ENCODE measurements around the gene TPP1.

Gene TPP1

DNA sequence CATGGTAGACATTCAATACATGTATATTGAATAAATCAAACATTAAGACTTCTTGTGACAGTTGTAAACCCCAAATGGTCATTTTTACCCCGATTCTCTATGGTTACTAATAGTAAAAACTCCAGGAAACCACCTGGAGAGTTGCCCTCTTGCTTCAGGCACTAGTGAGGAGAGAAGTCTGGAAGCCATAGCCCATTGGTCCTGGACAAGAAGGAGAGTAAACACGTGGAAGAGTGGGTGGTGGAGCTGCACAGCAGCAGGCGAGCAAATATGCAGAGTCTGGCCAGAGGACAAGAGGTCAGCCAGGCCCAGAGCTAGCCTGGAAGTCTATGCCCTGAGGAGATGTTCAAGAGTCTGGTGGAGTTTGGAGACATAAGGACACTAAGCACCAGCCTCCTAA lies 18.6 kb upstream of the TPP1 start:
- no peaks in the 10 kb centered on the region for H3K27me3 ChIP-seq (ENCODE audit: control insufficient read depth in 1 of 2, insufficient read depth in 2 of 2, low read length in 2 of 2)
- H3K9ac ChIP-seq (ENCODE audit: low read depth in 1 of 2, low read length in 2 of 2), result no peak overlapping the region
- no peak overlapping the region for H3K4me3 ChIP-seq (ENCODE audit: low read depth in 1 of 2, low read length in 2 of 2)
- peaks cover 27 to 35% of the 10 kb centered on the region in 2 donors for H3K4me1 ChIP-seq (ENCODE audit: control insufficient read depth in 1 of 2, insufficient read depth in 2 of 2, low read length in 2 of 2)
- peaks cover 0 to 9% of the 10 kb centered on the region in 2 donors for H3K36me3 ChIP-seq (ENCODE audit: control insufficient read depth in 1 of 2, insufficient read depth in 2 of 2, low read length in 2 of 2)
- no peak overlapping the region for H3K27ac ChIP-seq (ENCODE audit: low read depth, low read length)
- no peaks in the 10 kb centered on the region for H3K9me3 ChIP-seq (ENCODE audit: control insufficient read depth in 1 of 2, low read length in 2 of 2)

DNA sequence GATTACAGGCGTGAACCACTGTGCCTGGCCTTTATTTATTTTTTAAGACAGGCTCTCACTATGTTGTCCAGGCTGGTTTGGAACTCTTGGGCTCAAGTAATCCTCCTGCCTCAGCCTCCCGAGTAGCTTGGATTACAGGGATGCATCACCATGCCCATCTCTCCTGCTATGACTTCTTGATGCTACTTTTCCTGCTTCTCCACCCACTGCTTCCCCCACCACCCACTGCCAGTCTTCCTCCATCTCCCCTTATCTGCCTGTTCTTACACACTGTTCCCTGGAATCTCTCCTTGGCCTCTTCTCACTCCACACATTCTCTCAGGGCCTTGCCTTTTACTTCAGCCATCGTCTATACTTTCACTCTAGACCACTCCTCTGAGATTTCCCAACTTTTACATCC lies 17.3 kb upstream of the TPP1 start:
- H3K4me1 ChIP-seq (ENCODE audit: control insufficient read depth in 1 of 2, insufficient read depth in 2 of 2, low read length in 2 of 2), result peaks cover 27 to 35% of the 10 kb centered on the region in 2 donors
- no peak overlapping the region for H3K4me3 ChIP-seq (ENCODE audit: low read depth in 1 of 2, low read length in 2 of 2)
- no peaks in the 10 kb centered on the region for H3K9me3 ChIP-seq (ENCODE audit: control insufficient read depth in 1 of 2, low read length in 2 of 2)
- H3K27ac ChIP-seq (ENCODE audit: low read depth, low read length), result no peak overlapping the region
- H3K36me3 ChIP-seq (ENCODE audit: control insufficient read depth in 1 of 2, insufficient read depth in 2 of 2, low read length in 2 of 2), result peaks cover 0 to 10% of the 10 kb centered on the region in 2 donors
- H3K9ac ChIP-seq (ENCODE audit: low read depth in 1 of 2, low read length in 2 of 2), result no peak overlapping the region
- H3K27me3 ChIP-seq (ENCODE audit: control insufficient read depth in 1 of 2, insufficient read depth in 2 of 2, low read length in 2 of 2), result no peaks in the 10 kb centered on the region

DNA sequence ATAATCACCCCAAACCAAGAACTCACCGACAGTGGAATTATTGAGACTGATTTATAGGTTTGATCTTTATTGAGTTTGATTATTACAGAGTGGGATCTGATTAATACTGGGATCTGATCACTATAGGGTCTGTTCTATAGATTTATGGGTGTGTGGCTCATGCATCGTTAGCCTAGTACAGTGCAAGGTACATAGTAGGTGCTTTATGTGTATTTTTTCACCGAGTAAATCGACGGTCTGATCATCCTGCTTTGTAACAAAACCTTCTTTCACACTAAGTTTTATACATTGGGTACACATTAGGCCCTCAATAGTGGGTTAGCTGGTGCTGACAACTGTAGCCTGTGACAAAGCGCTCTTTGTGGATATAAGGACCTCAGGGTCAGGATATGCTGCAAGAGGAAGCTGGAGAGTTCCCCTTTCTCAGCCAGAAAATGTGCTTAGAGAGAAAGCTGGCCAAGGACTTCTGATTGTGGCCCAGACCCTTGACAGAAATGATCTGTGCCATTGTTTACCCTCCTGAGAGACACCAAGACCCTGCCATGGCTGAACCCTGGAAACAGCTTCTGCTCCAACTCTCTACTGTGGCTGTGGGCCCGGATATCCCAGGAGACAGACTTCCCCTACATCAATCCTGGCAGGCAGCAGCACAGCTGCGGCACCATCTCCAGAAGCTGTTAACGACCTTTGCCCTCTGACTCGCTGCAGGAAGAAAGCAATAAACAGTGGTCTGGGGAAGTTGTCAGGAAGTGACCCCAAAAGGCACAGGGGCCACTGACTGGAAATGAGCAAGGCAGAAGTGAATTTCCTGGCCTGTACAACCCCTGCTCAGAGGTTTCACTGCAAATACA lies 16.1 kb upstream of the TPP1 start:
- H3K9ac ChIP-seq (ENCODE audit: low read depth in 1 of 2, low read length in 2 of 2), result peak overlapping the region in 1 of 2 donors; percentile 9
- no peak overlapping the region for H3K4me3 ChIP-seq (ENCODE audit: low read depth in 1 of 2, low read length in 2 of 2)
- H3K4me1 ChIP-seq (ENCODE audit: control insufficient read depth in 1 of 2, insufficient read depth in 2 of 2, low read length in 2 of 2), result peaks cover 27 to 35% of the 10 kb centered on the region in 2 donors
- peak overlapping the region; percentile 39 for H3K27ac ChIP-seq (ENCODE audit: low read depth, low read length)
- no peaks in the 10 kb centered on the region for H3K9me3 ChIP-seq (ENCODE audit: control insufficient read depth in 1 of 2, low read length in 2 of 2)
- peaks cover 0 to 6% of the 10 kb centered on the region in 2 donors for H3K36me3 ChIP-seq (ENCODE audit: control insufficient read depth in 1 of 2, insufficient read depth in 2 of 2, low read length in 2 of 2)
- no peaks in the 10 kb centered on the region for H3K27me3 ChIP-seq (ENCODE audit: control insufficient read depth in 1 of 2, insufficient read depth in 2 of 2, low read length in 2 of 2)

DNA sequence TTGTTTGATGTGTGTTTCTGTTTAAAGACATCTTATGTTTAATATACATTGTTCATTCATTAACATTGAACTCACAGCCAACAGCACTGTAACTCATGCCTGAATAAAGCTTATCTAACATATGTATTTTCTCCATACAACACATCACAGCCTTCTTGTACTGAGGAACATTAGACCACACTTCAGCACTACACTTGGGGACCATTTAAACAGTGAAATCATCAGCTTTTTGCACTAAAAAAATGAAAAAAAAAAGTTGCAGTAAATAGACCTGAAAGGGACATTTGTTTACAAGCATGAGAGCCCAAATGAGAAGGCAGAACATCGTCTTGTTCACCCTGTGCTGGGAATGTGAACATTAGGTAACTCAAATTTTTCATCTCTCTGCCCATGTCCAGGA lies 15.3 kb upstream of the TPP1 start:
- no peak overlapping the region for H3K9ac ChIP-seq (ENCODE audit: low read depth in 1 of 2, low read length in 2 of 2)
- H3K27ac ChIP-seq (ENCODE audit: low read depth, low read length), result no peak overlapping the region
- H3K36me3 ChIP-seq (ENCODE audit: control insufficient read depth in 1 of 2, insufficient read depth in 2 of 2, low read length in 2 of 2), result peaks cover 0 to 6% of the 10 kb centered on the region in 2 donors
- peaks cover 27 to 34% of the 10 kb centered on the region in 2 donors for H3K4me1 ChIP-seq (ENCODE audit: control insufficient read depth in 1 of 2, insufficient read depth in 2 of 2, low read length in 2 of 2)
- H3K4me3 ChIP-seq (ENCODE audit: low read depth in 1 of 2, low read length in 2 of 2), result no peak overlapping the region
- H3K27me3 ChIP-seq (ENCODE audit: control insufficient read depth in 1 of 2, insufficient read depth in 2 of 2, low read length in 2 of 2), result no peaks in the 10 kb centered on the region
- H3K9me3 ChIP-seq (ENCODE audit: control insufficient read depth in 1 of 2, low read length in 2 of 2), result no peaks in the 10 kb centered on the region

DNA sequence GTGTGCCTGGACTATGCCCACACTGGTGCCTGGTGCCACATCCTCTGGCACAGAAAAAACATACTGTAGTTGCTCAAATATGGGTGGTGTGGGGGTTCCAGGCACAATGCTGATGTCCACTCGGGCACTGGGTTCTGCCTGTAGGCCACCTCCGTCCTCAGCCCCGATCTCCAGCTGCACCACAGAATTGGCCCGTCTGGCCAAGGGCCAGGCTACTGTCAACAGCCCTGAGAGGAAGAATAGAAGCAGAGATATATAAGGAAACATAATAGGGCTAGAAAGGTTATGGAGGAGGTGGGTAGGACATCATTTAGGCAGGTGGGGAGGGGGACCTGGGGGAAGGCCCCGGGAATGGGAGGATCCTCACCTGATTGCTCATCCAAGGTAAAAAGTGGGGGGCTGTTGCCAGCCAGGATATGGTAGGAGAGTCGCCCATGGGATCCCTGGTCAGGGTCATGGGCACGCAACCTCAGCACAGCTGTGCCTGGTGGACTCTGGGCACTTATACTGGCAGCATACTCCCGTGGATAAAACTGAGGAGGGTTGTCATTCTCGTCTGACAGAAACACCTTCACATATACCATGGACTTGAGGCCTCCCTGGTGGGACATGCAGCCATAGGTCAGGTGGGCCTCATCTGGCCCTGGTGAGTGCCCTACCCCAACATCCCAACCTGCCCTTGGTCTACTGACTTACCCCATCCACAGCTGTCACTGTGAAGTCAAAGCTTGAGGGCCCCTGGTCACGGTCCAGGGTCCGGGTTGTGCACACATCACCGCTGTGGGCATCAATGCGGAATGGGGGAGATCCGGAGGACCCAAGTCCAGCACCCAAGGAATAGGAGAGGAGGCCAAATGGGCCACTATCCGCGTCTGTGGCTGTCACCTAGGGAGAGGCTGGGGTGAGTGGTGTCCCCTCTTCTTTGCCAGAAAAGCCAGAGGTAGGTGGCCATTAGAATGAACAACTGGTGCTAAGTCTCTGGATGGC lies 14.5 kb upstream of the TPP1 start:
- H3K27ac ChIP-seq (ENCODE audit: low read depth, low read length), result no peak overlapping the region
- no peaks in the 10 kb centered on the region for H3K27me3 ChIP-seq (ENCODE audit: control insufficient read depth in 1 of 2, insufficient read depth in 2 of 2, low read length in 2 of 2)
- no peak overlapping the region for H3K4me3 ChIP-seq (ENCODE audit: low read depth in 1 of 2, low read length in 2 of 2)
- H3K9me3 ChIP-seq (ENCODE audit: control insufficient read depth in 1 of 2, low read length in 2 of 2), result no peaks in the 10 kb centered on the region
- H3K36me3 ChIP-seq (ENCODE audit: control insufficient read depth in 1 of 2, insufficient read depth in 2 of 2, low read length in 2 of 2), result peaks cover 0 to 10% of the 10 kb centered on the region in 2 donors
- peaks cover 27 to 28% of the 10 kb centered on the region in 2 donors for H3K4me1 ChIP-seq (ENCODE audit: control insufficient read depth in 1 of 2, insufficient read depth in 2 of 2, low read length in 2 of 2)
- H3K9ac ChIP-seq (ENCODE audit: low read depth in 1 of 2, low read length in 2 of 2), result no peak overlapping the region

DNA sequence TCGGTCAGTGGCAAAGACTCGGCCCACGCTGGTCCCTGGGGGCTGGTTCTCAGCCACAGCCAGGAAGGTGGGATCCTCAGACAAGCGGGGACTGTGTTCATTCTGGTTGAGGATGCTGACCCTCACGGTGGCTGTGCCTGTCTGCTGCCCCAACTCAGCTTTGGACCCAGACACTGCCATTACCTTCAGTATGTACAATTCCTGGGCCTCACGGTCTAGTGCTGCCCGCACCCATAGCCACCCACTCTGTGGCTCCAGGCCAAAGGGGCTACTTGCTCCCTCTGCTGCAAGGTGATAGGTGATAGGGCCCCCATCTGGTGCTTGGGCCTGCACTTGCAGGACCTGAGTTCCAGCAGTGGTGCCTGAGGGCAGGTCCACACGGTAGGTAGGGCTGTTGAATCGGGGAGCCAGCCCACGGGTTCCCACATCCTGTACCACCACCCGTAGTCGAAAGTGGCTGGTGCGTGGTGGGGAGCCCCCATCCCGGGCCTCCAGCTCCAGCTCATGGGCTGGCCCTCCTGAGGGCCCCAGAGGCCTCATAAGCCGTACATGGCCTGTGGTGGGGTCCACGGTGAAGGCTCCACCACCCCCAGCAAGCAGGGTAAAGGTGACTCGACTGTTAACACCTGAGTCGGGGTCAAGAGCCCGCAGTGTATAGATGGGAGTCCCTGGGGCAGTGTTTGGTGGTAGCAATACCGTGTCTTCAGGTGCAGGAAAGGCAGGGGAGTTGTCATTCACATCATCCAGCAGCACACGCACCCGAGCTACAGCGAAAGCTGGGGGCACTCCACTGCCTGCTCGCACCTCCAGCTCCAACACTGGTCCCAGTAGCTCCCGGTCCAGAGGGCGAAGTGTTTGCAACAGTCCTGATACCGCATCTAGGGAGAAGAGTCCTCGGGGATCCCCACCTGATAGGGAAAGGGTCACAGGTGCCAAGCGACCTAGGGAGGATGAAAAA lies 13.2 kb upstream of the TPP1 start:
- H3K9me3 ChIP-seq (ENCODE audit: control insufficient read depth in 1 of 2, low read length in 2 of 2), result no peaks in the 10 kb centered on the region
- peaks cover 0 to 14% of the 10 kb centered on the region in 2 donors for H3K36me3 ChIP-seq (ENCODE audit: control insufficient read depth in 1 of 2, insufficient read depth in 2 of 2, low read length in 2 of 2)
- H3K4me3 ChIP-seq (ENCODE audit: low read depth in 1 of 2, low read length in 2 of 2), result no peak overlapping the region
- no peak overlapping the region for H3K27ac ChIP-seq (ENCODE audit: low read depth, low read length)
- H3K9ac ChIP-seq (ENCODE audit: low read depth in 1 of 2, low read length in 2 of 2), result no peak overlapping the region
- H3K4me1 ChIP-seq (ENCODE audit: control insufficient read depth in 1 of 2, insufficient read depth in 2 of 2, low read length in 2 of 2), result peaks cover 21 to 25% of the 10 kb centered on the region in 2 donors
- H3K27me3 ChIP-seq (ENCODE audit: control insufficient read depth in 1 of 2, insufficient read depth in 2 of 2, low read length in 2 of 2), result no peaks in the 10 kb centered on the region

DNA sequence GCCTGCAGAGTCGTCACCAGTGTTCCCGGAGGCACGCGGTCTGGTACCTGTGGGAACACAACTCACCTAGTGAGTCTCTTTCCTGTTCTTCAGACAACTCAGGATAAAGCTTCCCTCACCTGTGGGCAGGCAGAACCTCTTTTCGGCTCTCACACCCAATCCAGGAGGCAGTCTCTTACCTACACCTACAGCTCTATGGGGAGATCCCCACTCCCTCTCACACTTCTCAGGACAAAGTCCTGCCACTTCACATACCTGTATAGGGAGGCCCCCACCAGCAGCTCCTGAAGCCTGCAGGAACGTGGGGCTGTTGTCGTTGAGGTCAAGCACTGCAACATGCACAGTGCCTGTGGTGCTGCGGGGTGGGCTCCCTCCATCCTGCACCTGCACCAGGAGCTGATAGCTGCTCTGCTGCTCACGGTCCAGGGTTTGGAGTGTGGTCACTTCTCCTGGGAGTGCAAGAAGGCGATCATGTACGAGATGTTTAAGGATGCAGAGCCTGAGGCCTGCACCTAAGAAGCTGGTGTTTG lies 12.2 kb upstream of the TPP1 start:
- no peaks in the 10 kb centered on the region for H3K27me3 ChIP-seq (ENCODE audit: control insufficient read depth in 1 of 2, insufficient read depth in 2 of 2, low read length in 2 of 2)
- peaks cover 0 to 23% of the 10 kb centered on the region in 2 donors for H3K36me3 ChIP-seq (ENCODE audit: control insufficient read depth in 1 of 2, insufficient read depth in 2 of 2, low read length in 2 of 2)
- no peak overlapping the region for H3K9ac ChIP-seq (ENCODE audit: low read depth in 1 of 2, low read length in 2 of 2)
- no peaks in the 10 kb centered on the region for H3K9me3 ChIP-seq (ENCODE audit: control insufficient read depth in 1 of 2, low read length in 2 of 2)
- H3K4me1 ChIP-seq (ENCODE audit: control insufficient read depth in 1 of 2, insufficient read depth in 2 of 2, low read length in 2 of 2), result peaks cover 24 to 27% of the 10 kb centered on the region in 2 donors
- no peak overlapping the region for H3K4me3 ChIP-seq (ENCODE audit: low read depth in 1 of 2, low read length in 2 of 2)
- no peak overlapping the region for H3K27ac ChIP-seq (ENCODE audit: low read depth, low read length)

DNA sequence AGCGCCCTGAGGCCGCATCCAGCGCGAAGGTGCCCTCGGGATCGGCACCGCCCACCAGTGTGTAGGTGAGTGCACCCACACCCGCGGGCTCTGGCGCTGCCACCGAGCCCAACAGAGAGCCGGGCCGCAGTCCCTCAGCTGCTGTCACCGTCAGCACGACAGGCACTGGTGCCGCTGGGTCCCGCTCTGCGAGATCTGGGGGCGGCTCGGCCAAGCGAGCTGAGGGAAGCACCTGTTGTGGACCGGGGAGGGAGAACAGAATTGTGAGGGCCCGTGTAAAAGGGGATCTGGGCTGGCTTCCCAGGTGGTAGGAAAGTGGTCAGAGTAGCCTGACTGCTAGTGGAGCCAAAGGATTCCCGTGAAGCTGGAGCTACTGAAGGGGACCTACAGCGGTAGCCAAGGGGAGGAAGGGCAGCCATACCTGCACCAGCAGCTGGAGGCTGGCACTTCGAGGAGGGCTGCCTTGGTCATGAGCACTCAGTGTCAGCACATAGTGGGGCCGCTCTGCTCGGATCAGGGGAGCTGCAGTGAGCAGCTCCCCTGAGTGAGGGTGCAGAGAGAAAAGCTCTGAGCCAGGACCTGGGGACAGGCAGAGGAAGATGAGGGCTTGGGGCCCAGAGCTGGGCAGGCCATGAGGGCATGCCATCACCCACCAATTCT lies 11.5 kb upstream of the TPP1 start:
- peak overlapping the region; percentile 45 to 53 for H3K4me3 ChIP-seq (ENCODE audit: low read depth in 1 of 2, low read length in 2 of 2)
- no peaks in the 10 kb centered on the region for H3K9me3 ChIP-seq (ENCODE audit: control insufficient read depth in 1 of 2, low read length in 2 of 2)
- no peak overlapping the region for H3K27ac ChIP-seq (ENCODE audit: low read depth, low read length)
- no peaks in the 10 kb centered on the region for H3K27me3 ChIP-seq (ENCODE audit: control insufficient read depth in 1 of 2, insufficient read depth in 2 of 2, low read length in 2 of 2)
- no peak overlapping the region for H3K9ac ChIP-seq (ENCODE audit: low read depth in 1 of 2, low read length in 2 of 2)
- peaks cover 5 to 30% of the 10 kb centered on the region in 2 donors for H3K36me3 ChIP-seq (ENCODE audit: control insufficient read depth in 1 of 2, insufficient read depth in 2 of 2, low read length in 2 of 2)
- H3K4me1 ChIP-seq (ENCODE audit: control insufficient read depth in 1 of 2, insufficient read depth in 2 of 2, low read length in 2 of 2), result peaks cover 17 to 26% of the 10 kb centered on the region in 2 donors
